IMR-90 (cell line): ENCODE measurements around the gene CFAP221.

Experiments used
- CEBPB ChIP-seq: IDR thresholded peaks from 2 replicates; pipeline ENCODE4 v1.6.1; 2012; ENCODE audit warnings: low read depth, low read length, improper control_type of control experiment
- MAZ ChIP-seq: IDR thresholded peaks from 2 replicates; pipeline ENCODE4 v1.6.1; 2012; ENCODE audit warnings: low read depth, mild to moderate bottlenecking, low read length, improper control_type of control experiment, moderate library complexity, borderline replicate concordance
- POLR2A ChIP-seq: IDR thresholded peaks from 2 replicates; pipeline ENCODE4 v1.6.1; 2012; ENCODE audit warnings: mild to moderate bottlenecking, low read depth, low read length
- RAD21 ChIP-seq: IDR thresholded peaks from 2 replicates; pipeline ENCODE4 v1.6.1; 2012; ENCODE audit warnings: low read length, improper control_type of control experiment
- RCOR1 ChIP-seq: IDR thresholded peaks from 2 replicates; pipeline ENCODE4 v1.6.1; 2012; ENCODE audit warnings: mild to moderate bottlenecking, low read length, improper control_type of control experiment; ENCODE audit not compliant: insufficient replicate concordance
- RFX5 ChIP-seq: IDR thresholded peaks from 2 replicates; pipeline ENCODE4 v1.8.0; 2012; ENCODE audit warnings: low read depth, mild to moderate bottlenecking, low read length, moderate library complexity
- TF ChIP-seq, protein P1 (sequence below): conservative IDR thresholded peaks from 2 replicates; pipeline ENCODE4 v1.5.1; 2012; ENCODE audit warnings: mild to moderate bottlenecking, low read depth, low read length, improper control_type of control experiment

- TF ChIP-seq, protein P1, sequence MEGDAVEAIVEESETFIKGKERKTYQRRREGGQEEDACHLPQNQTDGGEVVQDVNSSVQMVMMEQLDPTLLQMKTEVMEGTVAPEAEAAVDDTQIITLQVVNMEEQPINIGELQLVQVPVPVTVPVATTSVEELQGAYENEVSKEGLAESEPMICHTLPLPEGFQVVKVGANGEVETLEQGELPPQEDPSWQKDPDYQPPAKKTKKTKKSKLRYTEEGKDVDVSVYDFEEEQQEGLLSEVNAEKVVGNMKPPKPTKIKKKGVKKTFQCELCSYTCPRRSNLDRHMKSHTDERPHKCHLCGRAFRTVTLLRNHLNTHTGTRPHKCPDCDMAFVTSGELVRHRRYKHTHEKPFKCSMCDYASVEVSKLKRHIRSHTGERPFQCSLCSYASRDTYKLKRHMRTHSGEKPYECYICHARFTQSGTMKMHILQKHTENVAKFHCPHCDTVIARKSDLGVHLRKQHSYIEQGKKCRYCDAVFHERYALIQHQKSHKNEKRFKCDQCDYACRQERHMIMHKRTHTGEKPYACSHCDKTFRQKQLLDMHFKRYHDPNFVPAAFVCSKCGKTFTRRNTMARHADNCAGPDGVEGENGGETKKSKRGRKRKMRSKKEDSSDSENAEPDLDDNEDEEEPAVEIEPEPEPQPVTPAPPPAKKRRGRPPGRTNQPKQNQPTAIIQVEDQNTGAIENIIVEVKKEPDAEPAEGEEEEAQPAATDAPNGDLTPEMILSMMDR = no peak
- TF ChIP-seq POLR2A (no peak), RAD21 (no peak), CEBPB (no peak), RFX5 (no peak), RCOR1 (no peak), MAZ (no peak)
These were observed 133.9 kb downstream of the CFAP221 start for GRCh38 chr2:119678021-119678656.
